ENCODE data around the gene SLAMF7. TPM values are rescaled to one million over a fixed set of nuclear protein-coding genes. Genes with fewer than 3 reads are reported as not detected.

The SLAMF7 gene
- total and polyA plus RNA-seq, 2 donors (not counting 3 experiments of a cell fraction or from before 2014, with no cell fraction given), result not detected

DNA sequence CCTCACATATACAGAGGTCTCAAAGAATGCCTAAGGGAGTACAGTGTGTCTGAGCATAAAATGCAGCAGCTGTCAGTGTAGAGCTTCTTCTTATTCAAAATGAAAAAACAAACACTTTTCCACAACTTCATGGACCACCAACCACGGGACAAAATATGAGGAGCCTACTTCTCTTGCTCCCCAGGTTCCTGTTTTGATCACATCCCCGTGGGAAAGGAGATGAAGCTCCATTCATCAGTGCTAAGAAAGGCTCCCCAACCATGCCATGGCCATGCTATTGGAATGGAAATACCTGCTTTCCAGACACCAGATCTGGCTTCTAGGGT, 27.8 kb upstream of the SLAMF7 start:
- dilution Hi-C loops (cut with MboI; ENCODE audit: extremely low pct_ligation_motif_present, low sequenced_read_pairs), result no loop called here
- intact Hi-C loops (cut with micrococcal nuclease), result no loop called here
- Histone ChIP-seq H3K9ac (replicated peaks; ENCODE audit: extremely low read depth, insufficient read depth, low read length) (no peak overlapping the region), H2AFZ (ENCODE audit: low read depth, low read length) (no peak overlapping the region), H3K4me1 (ENCODE audit: control insufficient read depth, extremely low read depth, insufficient read depth, low read length) (no peaks in the 10 kb centered on the region), H3K9me1 (replicated peaks; ENCODE audit: control insufficient read depth, extremely low read depth, insufficient read depth, low read length) (no peaks in the 10 kb centered on the region), H3K79me2 (ENCODE audit: control insufficient read depth, insufficient read depth, low read length) (no peaks in the 10 kb centered on the region), H4K20me1 (replicated peaks; ENCODE audit: control insufficient read depth, extremely low read depth, insufficient read depth, low read length) (no peaks in the 10 kb centered on the region), H3K27ac (ENCODE audit: insufficient read depth, low read depth, low read length) (no peak overlapping the region), H3K4me3 (replicated peaks in 1 of 3; ENCODE audit: insufficient read depth in 1 of 3, low read depth in 1 of 3, low read length in 3 of 3) (no peak overlapping the region), H3K4me2 (ENCODE audit: insufficient read depth, low read length) (no peak overlapping the region), H3K9me3 (replicated peaks; ENCODE audit: control insufficient read depth, insufficient read depth, low read length) (no peaks in the 10 kb centered on the region), H3K36me3 (ENCODE audit: control insufficient read depth in 2 of 2, extremely low read depth in 1 of 2, insufficient read depth in 2 of 2, low read length in 2 of 2) (no peaks in the 10 kb centered on the region), H3K27me3 (ENCODE audit: control insufficient read depth in 2 of 2, insufficient read depth in 2 of 2, low read length in 2 of 2) (peaks cover 6% of the 10 kb centered on the region in 2 experiments)
- ChIA-PET CTCF (no interaction called here), POLR2A (no interaction called here)
- no TSS peak for BruUV-seq (replicated peaks)
- no peak for FAIRE-seq
- TF ChIP-seq POLR2AphosphoS5 (IDR thresholded peaks at IDR 0.05; ENCODE audit: insufficient read depth, low read depth, low read length), result no peak
- no peak for TF ChIP-seq GATA2 (IDR thresholded peaks at IDR 0.05; ENCODE audit: insufficient read depth, insufficient read length, low read depth, low read length)
- no peak for TF ChIP-seq MYC (IDR thresholded peaks at IDR 0.05; ENCODE audit: low read depth, low read length)
- TF ChIP-seq, protein P1, sequence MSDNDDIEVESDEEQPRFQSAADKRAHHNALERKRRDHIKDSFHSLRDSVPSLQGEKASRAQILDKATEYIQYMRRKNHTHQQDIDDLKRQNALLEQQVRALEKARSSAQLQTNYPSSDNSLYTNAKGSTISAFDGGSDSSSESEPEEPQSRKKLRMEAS (IDR thresholded peaks at IDR 0.05; ENCODE audit: insufficient read depth, insufficient read length), result no peak
- no peak for DNase-seq (ENCODE audit: low read depth, low spot score)

DNA sequence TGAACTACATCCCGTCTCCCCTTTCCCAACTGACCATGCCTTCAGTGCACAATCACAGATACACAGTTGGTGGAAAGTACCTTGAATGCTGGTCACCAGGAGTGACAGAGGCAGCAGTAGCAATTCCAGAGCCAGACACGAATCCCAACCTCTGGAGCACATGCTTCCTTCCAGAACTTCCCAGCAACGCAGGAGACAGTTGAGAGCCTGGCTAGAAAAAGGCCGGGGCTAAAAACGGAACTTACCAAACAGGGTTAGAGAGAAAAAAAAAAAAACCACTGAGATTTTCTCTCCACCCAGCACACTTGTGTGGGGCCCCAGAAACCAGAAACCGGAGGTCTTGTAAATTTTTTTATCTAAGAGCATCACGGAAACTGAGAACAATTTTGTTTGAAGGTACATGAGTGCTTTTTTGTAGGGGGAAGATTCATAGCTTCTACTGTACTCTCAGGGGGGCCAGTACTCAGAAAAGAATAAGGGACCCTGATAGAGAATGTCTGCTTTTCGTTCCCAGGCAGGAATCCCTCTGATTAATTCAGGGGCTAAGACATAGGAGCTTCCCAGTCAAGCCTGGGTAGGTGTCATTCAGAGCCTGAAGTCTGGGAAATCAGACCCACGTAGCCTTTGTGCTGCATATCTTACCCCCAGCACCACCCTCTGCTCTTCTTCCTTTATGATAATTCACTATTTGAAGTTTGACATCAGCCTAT, 27.3 kb upstream of the SLAMF7 start, which contains the start of gene CD48:
Gene CD48, minus strand, starts transcription at position 221 of the 710 bp plus-strand sequence. Its CDS starts 59 bp downstream, at position 162.
- H3K79me2 ChIP-seq (ENCODE audit: control insufficient read depth, insufficient read depth, low read length), result no peaks in the 10 kb centered on the region
- no peaks in the 10 kb centered on the region for H4K20me1 ChIP-seq (replicated peaks; ENCODE audit: control insufficient read depth, extremely low read depth, insufficient read depth, low read length)
- no peak within 1 kb of the TSS for H3K27ac ChIP-seq (ENCODE audit: insufficient read depth, low read depth, low read length)
- no TSS peak for BruUV-seq (replicated peaks)
- H3K9ac ChIP-seq (replicated peaks; ENCODE audit: extremely low read depth, insufficient read depth, low read length), result no peak within 1 kb of the TSS
- POLR2A ChIA-PET, result no interaction called here
- H3K4me3 ChIP-seq (replicated peaks in 1 of 3; ENCODE audit: insufficient read depth in 1 of 3, low read depth in 1 of 3, low read length in 3 of 3), result no peak within 1 kb of the TSS
- H3K9me1 ChIP-seq (replicated peaks; ENCODE audit: control insufficient read depth, extremely low read depth, insufficient read depth, low read length), result no peaks in the 10 kb centered on the region
- no peaks in the 10 kb centered on the region for H3K4me1 ChIP-seq (ENCODE audit: control insufficient read depth, extremely low read depth, insufficient read depth, low read length)
- intact Hi-C loops (cut with micrococcal nuclease), result no loop called here
- TF ChIP-seq, protein P2, sequence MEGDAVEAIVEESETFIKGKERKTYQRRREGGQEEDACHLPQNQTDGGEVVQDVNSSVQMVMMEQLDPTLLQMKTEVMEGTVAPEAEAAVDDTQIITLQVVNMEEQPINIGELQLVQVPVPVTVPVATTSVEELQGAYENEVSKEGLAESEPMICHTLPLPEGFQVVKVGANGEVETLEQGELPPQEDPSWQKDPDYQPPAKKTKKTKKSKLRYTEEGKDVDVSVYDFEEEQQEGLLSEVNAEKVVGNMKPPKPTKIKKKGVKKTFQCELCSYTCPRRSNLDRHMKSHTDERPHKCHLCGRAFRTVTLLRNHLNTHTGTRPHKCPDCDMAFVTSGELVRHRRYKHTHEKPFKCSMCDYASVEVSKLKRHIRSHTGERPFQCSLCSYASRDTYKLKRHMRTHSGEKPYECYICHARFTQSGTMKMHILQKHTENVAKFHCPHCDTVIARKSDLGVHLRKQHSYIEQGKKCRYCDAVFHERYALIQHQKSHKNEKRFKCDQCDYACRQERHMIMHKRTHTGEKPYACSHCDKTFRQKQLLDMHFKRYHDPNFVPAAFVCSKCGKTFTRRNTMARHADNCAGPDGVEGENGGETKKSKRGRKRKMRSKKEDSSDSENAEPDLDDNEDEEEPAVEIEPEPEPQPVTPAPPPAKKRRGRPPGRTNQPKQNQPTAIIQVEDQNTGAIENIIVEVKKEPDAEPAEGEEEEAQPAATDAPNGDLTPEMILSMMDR (IDR thresholded peaks at IDR 0.05; ENCODE audit: extremely low read depth in 1 of 2, insufficient read depth in 1 of 2, low read depth in 1 of 2, low read length in 2 of 2), result no peak
- TF ChIP-seq, protein P1 (IDR thresholded peaks at IDR 0.05; ENCODE audit: insufficient read depth, insufficient read length), result no peak
- TF ChIP-seq FOS (IDR thresholded peaks at IDR 0.05; ENCODE audit: borderline replicate concordance, insufficient read depth, low read length) (no peak), GATA2 (IDR thresholded peaks at IDR 0.05; ENCODE audit: insufficient read depth, insufficient read length, low read depth, low read length) (no peak), POLR2AphosphoS5 (IDR thresholded peaks at IDR 0.05; ENCODE audit: insufficient read depth, low read depth, low read length) (no peak), JUN (IDR thresholded peaks at IDR 0.05; ENCODE audit: borderline replicate concordance, insufficient read depth, insufficient read length, low read depth) (no peak), POLR2A (IDR thresholded peaks at IDR 0.05; ENCODE audit: low read depth, low read length) (no peak), EZH2 (IDR thresholded peaks at IDR 0.05; ENCODE audit: borderline replicate concordance, low read depth, low read length, severe bottlenecking) (no peak), MYC (IDR thresholded peaks at IDR 0.05; ENCODE audit: low read depth, low read length) (no peak)
- H3K4me2 ChIP-seq (ENCODE audit: insufficient read depth, low read length), result no peak within 1 kb of the TSS
- DNase-seq (ENCODE audit: low read depth, low spot score) (no peak), FAIRE-seq (no peak)
- no peaks in the 10 kb centered on the region for H3K36me3 ChIP-seq (ENCODE audit: control insufficient read depth in 2 of 2, extremely low read depth in 1 of 2, insufficient read depth in 2 of 2, low read length in 2 of 2)
- CTCF ChIA-PET, result no interaction called here
- dilution Hi-C loops (cut with MboI; ENCODE audit: extremely low pct_ligation_motif_present, low sequenced_read_pairs), result no loop called here
- H3K9me3 ChIP-seq (replicated peaks; ENCODE audit: control insufficient read depth, insufficient read depth, low read length), result no peaks in the 10 kb centered on the region
- H2AFZ ChIP-seq (ENCODE audit: low read depth, low read length), result no peak within 1 kb of the TSS
- H3K27me3 ChIP-seq (ENCODE audit: control insufficient read depth in 2 of 2, insufficient read depth in 2 of 2, low read length in 2 of 2), result peaks cover 6 to 9% of the 10 kb centered on the region in 2 experiments

Data from endothelial cell of umbilical vein (primary cell).